Neural progenitor cell (in vitro differentiated cells): ENCODE results near the gene VAT1L.

Experiments
- CTCF ChIP-seq: fragments of 200-600 bp; sonication (generic); IDR thresholded peaks from 2 replicates; pipeline ENCODE4 v1.5.1; 2017; ENCODE audit warnings: antibody characterized with exemption, mild to moderate bottlenecking
- EZH2 ChIP-seq: fragments of 200-600 bp; sonication (generic); IDR thresholded peaks from 2 replicates; pipeline ENCODE4 v1.6.1; 2017; ENCODE audit warnings: antibody characterized with exemption, mild to moderate bottlenecking, moderate library complexity
- EZH2phosphoT487 ChIP-seq: fragments of 200-600 bp; sonication (generic); IDR thresholded peaks from 2 replicates; pipeline ENCODE4 v1.6.1; 2017; ENCODE audit warnings: antibody characterized with exemption

- TF ChIP-seq CTCF = no peak
- TF ChIP-seq EZH2 = no peak
- no peak for TF ChIP-seq EZH2phosphoT487
These were observed 239.7 kb downstream of the VAT1L start for GRCh38 chr16:78028018-78028417.
